HCEC 1CT (cell line): Measurements from ENCODE around the gene OSM.
"Not testable (repeated sequence)": the region's sequence is repeated elsewhere in the genome, so short reads cannot be mapped to it uniquely, and the experiment has no call there.

Source experiments
- DNase-seq: peaks from one replicate; pipeline ENCODE4 v3.0.0-alpha.2; 2017

OSM gene

GRCh38 chr22:30241576-30242371, 24.9 kb downstream of the OSM start:
- DNase-seq, result no peak

- no peak for DNase-seq
Measured at GRCh38 chr22:30240541-30241417, 25.9 kb downstream of the OSM start.

GRCh38 chr22:30239488-30240405, 26.9 kb downstream of the OSM start:
- no peak for DNase-seq

- DNase-seq, result no peak
Measured at GRCh38 chr22:30238661-30239487, 27.8 kb downstream of the OSM start.

- no peak for DNase-seq
Measured at GRCh38 chr22:30238136-30238535, 28.5 kb downstream of the OSM start.

- DNase-seq, result no peak
Measured at GRCh38 chr22:30236875-30237274, 29.8 kb downstream of the OSM start.

- no peak for DNase-seq
Measured at GRCh38 chr22:30235687-30236170, 30.9 kb downstream of the OSM start.

- DNase-seq, result no peak
Measured at GRCh38 chr22:30234786-30235470, 31.7 kb downstream of the OSM start.

- DNase-seq, result not testable (repeated sequence)
Measured at GRCh38 chr22:30234325-30234724, 32.3 kb downstream of the OSM start.

GRCh38 chr22:30233582-30233981, 33.1 kb downstream of the OSM start:
- no peak for DNase-seq

GRCh38 chr22:30232716-30233218, 33.9 kb downstream of the OSM start:
- no peak for DNase-seq

GRCh38 chr22:30230787-30231461, 35.7 kb downstream of the OSM start:
- no peak for DNase-seq

- DNase-seq, result no peak
Measured at GRCh38 chr22:30230330-30230729, 36.3 kb downstream of the OSM start.

GRCh38 chr22:30228509-30229359, 37.9 kb downstream of the OSM start:
- DNase-seq, result no peak

- no peak for DNase-seq
Measured at GRCh38 chr22:30227438-30228228, 39.0 kb downstream of the OSM start.

- DNase-seq, result no peak
Measured at GRCh38 chr22:30226192-30226832, 40.3 kb downstream of the OSM start.

- no peak for DNase-seq
Measured at GRCh38 chr22:30225220-30225927, 41.3 kb downstream of the OSM start.
